ENCODE data around the gene LRP6. TPM values are rescaled to one million over a fixed set of nuclear protein-coding genes. Genes with fewer than 3 reads are reported as not detected.

The LRP6 gene
- total and polyA plus RNA-seq, 3 donors from 2014 or later, result 11.5 to 42.6 (median 39.3) TPM

DNA sequence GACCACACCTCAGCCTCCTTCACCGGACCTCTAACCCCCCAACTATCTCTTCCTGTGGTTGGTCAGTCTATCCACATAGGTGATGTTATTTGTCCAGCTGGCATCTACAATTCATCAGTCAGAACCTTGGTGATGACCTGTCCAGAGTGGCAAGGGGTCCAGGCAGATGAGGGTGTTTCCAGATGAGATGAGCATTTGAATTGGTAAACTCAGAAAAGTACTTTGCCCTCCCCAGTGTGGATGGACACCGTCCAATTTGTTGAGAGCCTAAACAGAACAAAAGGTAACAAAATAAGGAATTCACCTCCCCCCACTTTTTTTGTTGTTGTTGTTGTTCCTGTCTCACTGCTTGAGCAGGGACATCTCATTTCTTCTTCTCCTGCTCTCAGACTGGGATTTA is 34.3 kb upstream of the LRP6 start:
- no peaks in the 10 kb centered on the region for H3K27me3 ChIP-seq
- H3K27ac ChIP-seq, result no peak overlapping the region
- H3K9me3 ChIP-seq, result no peaks in the 10 kb centered on the region
- no peak overlapping the region for H3K4me3 ChIP-seq
- intact Hi-C loops (cut with DNase I; ENCODE audit: low total_unique reads), result no loop called here
- H3K36me3 ChIP-seq (ENCODE audit: low read depth, missing control alignments), result no peaks in the 10 kb centered on the region
- no peak for DNase-seq
- WGBS, 2 donors, result 91 to 95% methylated on average over 2 of the region's 2 CpGs
- no peaks in the 10 kb centered on the region for H3K4me1 ChIP-seq
- TF ChIP-seq, protein P1, sequence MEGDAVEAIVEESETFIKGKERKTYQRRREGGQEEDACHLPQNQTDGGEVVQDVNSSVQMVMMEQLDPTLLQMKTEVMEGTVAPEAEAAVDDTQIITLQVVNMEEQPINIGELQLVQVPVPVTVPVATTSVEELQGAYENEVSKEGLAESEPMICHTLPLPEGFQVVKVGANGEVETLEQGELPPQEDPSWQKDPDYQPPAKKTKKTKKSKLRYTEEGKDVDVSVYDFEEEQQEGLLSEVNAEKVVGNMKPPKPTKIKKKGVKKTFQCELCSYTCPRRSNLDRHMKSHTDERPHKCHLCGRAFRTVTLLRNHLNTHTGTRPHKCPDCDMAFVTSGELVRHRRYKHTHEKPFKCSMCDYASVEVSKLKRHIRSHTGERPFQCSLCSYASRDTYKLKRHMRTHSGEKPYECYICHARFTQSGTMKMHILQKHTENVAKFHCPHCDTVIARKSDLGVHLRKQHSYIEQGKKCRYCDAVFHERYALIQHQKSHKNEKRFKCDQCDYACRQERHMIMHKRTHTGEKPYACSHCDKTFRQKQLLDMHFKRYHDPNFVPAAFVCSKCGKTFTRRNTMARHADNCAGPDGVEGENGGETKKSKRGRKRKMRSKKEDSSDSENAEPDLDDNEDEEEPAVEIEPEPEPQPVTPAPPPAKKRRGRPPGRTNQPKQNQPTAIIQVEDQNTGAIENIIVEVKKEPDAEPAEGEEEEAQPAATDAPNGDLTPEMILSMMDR (IDR thresholded peaks at IDR 0.05), result no peak
- no peak for TF ChIP-seq POLR2A (IDR thresholded peaks at IDR 0.05)

DNA sequence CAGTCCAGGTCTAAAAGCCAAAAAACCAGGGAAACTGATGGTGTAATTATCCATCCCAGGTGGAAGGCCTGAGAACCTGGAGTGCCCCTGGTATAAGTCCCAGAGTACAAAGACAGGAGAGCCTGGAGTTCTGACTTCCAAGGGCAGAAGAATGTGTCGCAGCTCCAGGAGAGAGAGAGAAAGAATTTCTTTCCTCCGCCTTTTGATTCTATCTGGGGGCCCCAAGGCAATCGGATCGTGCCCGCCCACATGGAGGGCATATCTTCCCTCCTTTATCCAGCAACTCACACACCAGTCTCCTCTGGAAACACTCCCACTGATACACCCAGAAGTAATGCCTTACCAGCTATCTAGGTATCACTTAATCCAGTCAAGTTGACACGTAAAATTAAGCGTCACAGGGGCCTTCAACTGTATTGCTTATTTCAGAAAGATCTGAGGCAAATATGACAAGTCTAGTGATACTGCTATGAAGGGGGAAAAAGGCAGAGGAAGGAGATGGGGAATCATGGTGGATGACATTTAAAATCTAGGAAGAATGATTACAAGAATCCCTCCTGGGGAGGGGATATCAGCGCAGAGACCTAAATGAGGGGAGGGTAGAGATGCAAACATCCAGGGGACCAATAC is 30.5 kb upstream of the LRP6 start:
- no peaks in the 10 kb centered on the region for H3K9me3 ChIP-seq
- TF ChIP-seq, protein P1 (IDR thresholded peaks at IDR 0.05), result no peak
- no peak for TF ChIP-seq POLR2A (IDR thresholded peaks at IDR 0.05)

DNA sequence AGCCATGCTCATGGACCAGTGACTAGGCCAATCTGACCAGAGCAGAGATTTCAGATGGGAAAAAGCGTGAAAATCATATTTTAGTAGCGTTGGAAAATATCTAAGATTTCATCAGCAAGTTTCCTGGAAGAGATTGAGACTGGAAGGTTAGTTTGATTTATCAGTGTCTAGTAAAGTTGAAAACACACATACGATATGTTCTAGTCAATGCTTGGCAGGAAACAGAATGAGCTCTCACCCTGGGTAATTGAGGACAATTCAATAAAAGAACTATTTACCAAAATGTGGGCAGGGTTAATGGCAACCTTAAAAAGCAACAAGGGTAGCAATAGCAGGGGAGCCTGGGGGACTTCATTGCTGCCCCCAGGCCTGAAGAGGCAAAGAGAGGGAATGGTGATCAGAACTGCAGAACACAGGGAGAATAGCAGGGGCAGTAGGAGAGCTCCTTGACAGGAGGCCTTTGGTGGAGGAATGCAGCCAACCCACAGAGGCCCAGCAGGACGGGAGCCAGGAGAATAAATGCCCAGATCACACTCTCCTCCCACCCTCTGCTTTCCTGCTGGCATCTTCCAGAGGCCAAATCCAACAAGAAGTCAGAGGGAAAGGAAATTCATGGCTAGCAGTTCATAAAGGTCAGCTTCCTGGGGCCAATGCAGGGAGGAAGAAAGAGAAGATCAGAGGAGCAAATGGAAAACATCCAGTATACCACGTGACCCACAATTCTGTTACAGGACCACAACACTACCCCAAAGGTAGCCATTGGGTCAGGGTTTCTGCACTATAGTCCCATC is 27.6 kb upstream of the LRP6 start:
- no peak for DNase-seq
- Histone ChIP-seq H3K27me3 (no peaks in the 10 kb centered on the region), H3K36me3 (ENCODE audit: low read depth, missing control alignments) (no peaks in the 10 kb centered on the region), H3K9me3 (no peaks in the 10 kb centered on the region), H3K27ac (no peak overlapping the region), H3K4me1 (peaks cover 3% of the 10 kb centered on the region), H3K4me3 (no peak overlapping the region)
- intact Hi-C loops (cut with DNase I; ENCODE audit: low total_unique reads), result no loop called here
- TF ChIP-seq, protein P1 (IDR thresholded peaks at IDR 0.05), result no peak
- TF ChIP-seq POLR2A (IDR thresholded peaks at IDR 0.05), result no peak
- 60 to 63% methylated on average over 5 of the region's 5 CpGs for WGBS, 2 donors

More for the DNA sequence above, 30.5 kb upstream of the LRP6 start:
- Histone ChIP-seq H3K4me3 (no peak overlapping the region), H3K27me3 (no peaks in the 10 kb centered on the region), H3K4me1 (peaks cover 3% of the 10 kb centered on the region), H3K27ac (no peak overlapping the region), H3K36me3 (ENCODE audit: low read depth, missing control alignments) (no peaks in the 10 kb centered on the region)
- 66 to 70% methylated on average over 8 of the region's 8 CpGs for WGBS, 2 donors
- intact Hi-C loops (cut with DNase I; ENCODE audit: low total_unique reads), result no loop called here
- no peak for DNase-seq

DNA sequence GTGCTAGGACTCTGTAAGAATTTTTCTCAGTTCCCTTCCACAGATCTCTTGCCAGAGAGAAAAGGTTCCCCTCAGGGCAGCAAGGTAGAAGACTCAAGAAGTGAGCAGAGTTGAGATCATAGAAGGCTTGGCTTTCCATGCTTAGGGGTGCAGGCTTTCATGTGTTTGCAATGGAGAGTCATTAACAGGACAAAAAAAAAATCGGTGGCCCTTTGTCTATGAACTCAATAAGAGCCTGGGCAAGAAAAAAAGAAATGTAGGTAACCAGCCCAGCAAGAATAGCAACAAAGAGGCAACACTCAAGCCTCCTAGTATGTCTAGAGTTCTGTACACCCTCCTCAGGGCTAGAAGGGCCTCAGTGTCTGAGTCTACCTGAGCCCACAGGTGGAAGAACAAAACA is 23.4 kb upstream of the LRP6 start:
- 72 to 78% methylated on average over 1 of the region's 1 CpG for WGBS, 2 donors
- no peak for DNase-seq
- peaks cover 3% of the 10 kb centered on the region for H3K4me1 ChIP-seq
- H3K27me3 ChIP-seq, result no peaks in the 10 kb centered on the region
- H3K4me3 ChIP-seq, result no peak overlapping the region
- H3K9me3 ChIP-seq, result no peaks in the 10 kb centered on the region
- H3K27ac ChIP-seq, result no peak overlapping the region
- no peaks in the 10 kb centered on the region for H3K36me3 ChIP-seq (ENCODE audit: low read depth, missing control alignments)
- TF ChIP-seq POLR2A (IDR thresholded peaks at IDR 0.05), result no peak
- TF ChIP-seq, protein P1 (IDR thresholded peaks at IDR 0.05), result no peak
- intact Hi-C loops (cut with DNase I; ENCODE audit: low total_unique reads), result no loop called here
